HPDE6-E6E7 (cell line): ENCODE measurements around the gene MDM1.
A peak's percentile ranks its signal among the peaks of the same experiment; 100 is the strongest.

Source experiments
- DNase-seq: peaks from one replicate; pipeline ENCODE4 v3.0.0; 2011; ENCODE audit warnings: missing footprints; ENCODE audit errors: extremely low spot score

Gene MDM1

DNA sequence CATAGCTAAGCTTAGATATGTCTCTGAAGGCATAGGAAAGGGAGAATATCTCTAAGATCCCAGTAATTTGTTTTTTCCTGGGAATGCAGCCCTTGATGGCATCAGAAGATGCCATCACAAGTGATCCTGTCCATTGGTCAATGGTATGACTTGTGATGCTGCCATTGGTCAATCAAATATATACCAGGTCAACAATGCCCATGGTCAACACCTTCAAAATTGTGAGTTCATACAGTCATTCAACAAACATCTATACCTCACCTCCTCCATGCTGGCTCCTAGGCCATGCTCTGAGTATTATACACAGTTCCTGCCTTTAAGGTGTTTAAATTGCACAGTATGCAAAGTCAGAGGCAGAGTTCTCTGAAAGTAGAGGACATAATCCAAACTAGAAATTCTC, 59.4 kb downstream of the MDM1 start:
- no peak for DNase-seq

GRCh38 chr12:68271346-68271745, 60.8 kb downstream of the MDM1 start:
- no peak for DNase-seq

GRCh38 chr12:68270358-68270757, 61.8 kb downstream of the MDM1 start:
- no peak for DNase-seq

DNA sequence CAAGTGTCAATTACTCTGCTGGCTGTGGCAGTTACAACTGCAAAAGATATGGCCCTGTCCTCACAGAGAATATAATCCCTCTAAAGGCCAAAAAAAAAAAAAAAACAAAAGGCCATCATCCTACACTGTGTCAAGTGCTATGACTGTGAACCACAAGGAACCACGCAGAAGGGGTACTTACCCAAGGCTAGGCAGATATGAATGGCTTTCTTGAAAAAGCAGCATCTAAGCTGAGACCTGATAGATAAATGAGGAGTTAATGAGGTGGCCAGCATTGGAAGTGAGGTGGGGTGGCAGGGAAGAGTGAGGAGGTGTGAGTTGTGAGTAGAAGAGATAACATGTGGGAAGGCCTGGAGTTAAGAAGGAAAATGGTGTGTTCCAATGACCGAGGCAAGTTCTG, 62.4 kb downstream of the MDM1 start:
- DNase-seq: no peak

- no peak for DNase-seq
These were observed 63.2 kb downstream of the MDM1 start for GRCh38 chr12:68268967-68269366.

DNA sequence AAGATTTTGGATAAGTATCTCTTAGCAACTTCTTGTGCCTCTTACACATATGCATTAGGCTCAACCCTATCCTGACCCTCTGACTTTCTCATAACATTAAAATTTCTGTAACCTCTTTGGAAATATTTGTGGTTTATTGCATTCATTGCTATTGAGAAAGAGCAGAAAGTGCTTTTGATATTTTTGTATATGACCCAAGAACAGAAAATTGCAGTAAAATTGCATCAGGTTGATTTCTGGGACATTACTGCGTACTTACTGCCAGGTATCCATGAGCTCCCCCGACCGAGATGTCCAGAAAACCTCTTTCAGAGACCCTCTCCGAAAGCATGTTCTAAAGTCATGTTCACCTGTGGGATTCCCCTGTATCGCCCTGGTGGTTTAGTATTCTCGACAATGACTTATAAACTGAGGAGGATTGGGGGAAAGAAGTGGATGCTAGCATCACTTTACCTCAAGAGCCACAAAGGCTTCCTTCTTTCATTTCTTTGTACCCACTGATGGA, 64.2 kb downstream of the MDM1 start:
- no peak for DNase-seq

DNA sequence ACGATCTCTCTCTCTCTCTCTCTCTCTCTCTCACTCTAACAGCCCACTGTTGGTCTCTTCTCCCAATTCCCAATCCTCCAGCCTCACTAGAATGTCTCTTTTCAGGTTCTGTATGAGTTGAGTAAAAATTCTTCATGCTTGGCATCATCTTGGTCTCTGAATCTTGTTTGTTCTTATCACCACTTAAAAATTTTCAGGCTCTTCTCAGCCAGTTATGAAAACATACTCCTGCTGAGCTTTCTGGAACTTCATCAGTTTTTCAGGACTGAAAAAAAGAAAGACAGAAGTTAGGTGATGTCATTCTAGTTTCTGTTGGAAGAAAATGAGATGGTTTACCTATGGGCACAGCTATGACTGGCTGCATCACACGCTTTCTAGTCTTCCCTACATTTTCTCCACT, 67.3 kb downstream of the MDM1 start:
- DNase-seq: no peak

DNA sequence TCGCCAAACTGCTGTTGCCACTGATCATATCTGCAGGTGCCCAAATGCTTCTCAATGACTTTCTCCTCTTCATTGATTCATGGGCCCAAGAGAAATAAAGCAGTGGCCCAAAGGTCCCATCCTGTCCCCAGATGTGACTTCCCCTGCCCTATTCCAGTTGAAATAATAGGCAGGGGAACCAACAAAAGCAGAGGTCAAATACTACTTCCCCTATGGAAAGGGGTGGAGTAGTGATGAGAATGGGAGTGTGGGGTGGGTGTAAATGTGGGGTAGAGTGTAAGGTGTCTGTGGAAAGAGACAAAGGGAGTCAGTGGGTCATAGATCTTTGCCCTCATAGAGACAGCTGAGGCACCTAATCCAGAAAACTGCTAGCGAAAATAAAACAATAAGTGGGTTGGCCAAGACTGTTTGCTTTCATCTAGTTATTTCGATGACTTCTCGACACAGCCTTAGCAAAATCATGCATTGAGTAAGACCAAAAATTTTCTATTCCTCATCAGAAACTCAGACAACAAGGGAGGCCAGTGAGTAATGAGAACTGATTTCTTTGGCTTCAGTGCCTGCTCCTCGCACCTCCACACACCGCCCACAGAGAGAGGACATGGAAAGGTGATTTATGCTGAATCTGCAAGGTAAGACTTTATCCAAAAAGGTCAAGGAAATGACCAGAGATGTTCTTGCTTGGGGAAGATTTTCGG, 67.9 kb downstream of the MDM1 start:
- DNase-seq: no peak

- no peak for DNase-seq
These were observed 68.8 kb downstream of the MDM1 start for GRCh38 chr12:68263366-68263765.

DNA sequence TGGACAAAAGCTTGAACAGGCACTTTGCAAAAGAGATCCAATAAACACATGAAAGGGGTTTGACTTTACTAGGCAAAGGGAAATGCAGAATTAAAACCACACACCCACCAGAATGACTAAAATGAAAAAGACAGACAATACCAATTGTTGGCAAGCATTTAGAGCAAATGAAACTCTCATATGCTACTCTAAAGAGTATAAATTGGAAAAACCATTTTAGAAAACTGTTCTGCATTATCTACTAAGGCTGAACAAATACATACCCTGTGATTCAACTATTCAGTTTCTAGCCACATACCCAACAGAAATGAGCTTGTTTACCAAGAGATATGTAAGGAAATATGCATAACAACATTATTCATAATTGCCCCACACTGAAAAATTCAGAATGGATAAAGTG, 70.3 kb downstream of the MDM1 start:
- DNase-seq: no peak

DNA sequence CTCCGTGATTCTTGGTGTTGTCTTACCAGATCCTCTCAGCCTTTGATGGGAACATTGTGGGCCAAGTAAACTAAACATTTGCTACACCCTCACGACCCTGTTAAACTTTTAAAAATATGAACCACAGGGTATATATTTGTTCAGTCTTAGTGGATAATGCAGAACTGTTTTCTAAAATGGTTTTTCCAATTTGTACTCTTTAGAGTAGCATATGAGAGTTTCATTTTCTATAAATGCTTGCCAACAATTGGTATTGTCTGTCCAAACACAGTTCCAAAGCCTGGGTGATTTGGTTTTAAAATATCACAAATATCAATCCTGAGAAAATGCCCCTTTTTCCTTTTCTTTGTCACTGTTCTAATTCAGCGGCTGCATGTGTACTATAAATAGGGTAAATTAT, 72.0 kb downstream of the MDM1 start:
- no peak for DNase-seq

- peak; percentile 90 for DNase-seq
These were observed 72.7 kb downstream of the MDM1 start for GRCh38 chr12:68259318-68259940.

GRCh38 chr12:68253504-68253903, 78.7 kb downstream of the MDM1 start, which contains the start of gene IL22:
Gene IL22 (minus strand): TSS chr12:68253604. CDS start chr12:68253448, 156 bp downstream.
- DNase-seq: no peak

- DNase-seq: no peak
These were observed 80.1 kb downstream of the MDM1 start for GRCh38 chr12:68252077-68252476.

DNA sequence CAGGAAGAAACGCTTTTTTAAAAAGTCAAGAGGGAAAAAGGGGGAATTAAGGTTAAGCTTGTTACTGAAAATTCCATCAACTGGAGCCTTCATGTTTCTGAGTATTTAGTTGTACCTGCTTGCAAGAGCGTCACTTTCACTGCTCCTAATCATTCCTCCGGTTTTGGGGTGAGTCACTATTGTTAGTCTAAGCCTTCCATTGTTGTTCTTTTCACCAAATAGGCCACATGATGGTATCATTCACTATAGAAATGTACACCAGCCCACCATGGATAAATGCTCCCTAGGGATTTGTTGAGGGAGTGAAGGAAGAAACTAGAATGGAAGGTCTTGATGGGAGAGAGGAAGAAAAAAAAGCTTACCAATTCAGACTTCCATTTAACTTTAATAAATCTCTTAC, 81.7 kb downstream of the MDM1 start:
- DNase-seq: no peak

DNA sequence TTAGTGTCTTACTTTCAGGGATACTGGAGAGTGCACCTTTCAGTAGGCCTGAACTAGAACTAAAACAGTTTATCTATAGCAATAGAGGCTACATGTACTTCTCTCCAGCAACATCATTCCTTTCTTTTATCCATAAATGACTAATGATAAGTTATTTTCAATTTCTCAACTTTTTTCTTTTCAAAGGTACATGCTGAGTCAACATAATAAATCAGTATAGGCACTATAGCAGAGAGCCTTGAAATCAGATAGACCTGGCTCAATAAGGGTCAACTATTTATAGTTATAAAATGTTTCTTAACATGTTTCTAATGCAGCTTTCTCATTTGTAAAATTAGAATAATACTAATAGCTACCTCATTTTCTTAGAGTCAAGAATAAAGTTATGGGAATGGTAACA, 84.4 kb downstream of the MDM1 start:
- DNase-seq: no peak

GRCh38 chr12:68246350-68246749, 85.8 kb downstream of the MDM1 start:
- no peak for DNase-seq

- no peak for DNase-seq
These were observed 86.8 kb downstream of the MDM1 start for GRCh38 chr12:68245180-68246021.
